HUES6 (cell line): ENCODE measurements around the gene PLRG1.

ENCODE experiments used
- H3K27ac ChIP-seq: 2 replicates; pipeline ENCODE4 v1.7.0; 2013; ENCODE audit warnings: low read depth, mild to moderate bottlenecking, low read length, inconsistent platforms
- H3K27me3 ChIP-seq: 2 replicates; pipeline ENCODE4 v1.6.1; 2013; ENCODE audit warnings: low read length; ENCODE audit not compliant: control insufficient read depth, insufficient read depth
- H3K36me3 ChIP-seq: 2 replicates; pipeline ENCODE4 v1.6.1; 2013; ENCODE audit warnings: low read length; ENCODE audit not compliant: control insufficient read depth, insufficient read depth
- H3K4me1 ChIP-seq: 2 replicates; pipeline ENCODE4 v1.6.1; 2013; ENCODE audit warnings: low read length; ENCODE audit not compliant: control insufficient read depth, insufficient read depth
- H3K4me3 ChIP-seq: 2 replicates; pipeline ENCODE4 v1.5.1; 2013; ENCODE audit warnings: low read depth, low read length
- H3K9ac ChIP-seq: one replicate; pipeline ENCODE4 v1.6.1; 2013; ENCODE audit warnings: mild to moderate bottlenecking, low read length
- H3K9me3 ChIP-seq: 2 replicates; pipeline ENCODE4 v1.6.1; 2013; ENCODE audit warnings: low read depth, low read length; ENCODE audit not compliant: control insufficient read depth, insufficient read depth

The PLRG1 gene

GRCh38 chr4:154569584-154569983 is 19.4 kb upstream of the PLRG1 start:
- no peak overlapping the region for H3K4me3 ChIP-seq
- no peaks in the 10 kb centered on the region for H3K27me3 ChIP-seq
- H3K36me3 ChIP-seq: no peaks in the 10 kb centered on the region
- no peaks in the 10 kb centered on the region for H3K9me3 ChIP-seq
- no peaks in the 10 kb centered on the region for H3K4me1 ChIP-seq
- no peak overlapping the region for H3K27ac ChIP-seq
- no peak overlapping the region for H3K9ac ChIP-seq

GRCh38 chr4:154569028-154569427 is 18.8 kb upstream of the PLRG1 start:
- H3K9me3 ChIP-seq: no peaks in the 10 kb centered on the region

DNA sequence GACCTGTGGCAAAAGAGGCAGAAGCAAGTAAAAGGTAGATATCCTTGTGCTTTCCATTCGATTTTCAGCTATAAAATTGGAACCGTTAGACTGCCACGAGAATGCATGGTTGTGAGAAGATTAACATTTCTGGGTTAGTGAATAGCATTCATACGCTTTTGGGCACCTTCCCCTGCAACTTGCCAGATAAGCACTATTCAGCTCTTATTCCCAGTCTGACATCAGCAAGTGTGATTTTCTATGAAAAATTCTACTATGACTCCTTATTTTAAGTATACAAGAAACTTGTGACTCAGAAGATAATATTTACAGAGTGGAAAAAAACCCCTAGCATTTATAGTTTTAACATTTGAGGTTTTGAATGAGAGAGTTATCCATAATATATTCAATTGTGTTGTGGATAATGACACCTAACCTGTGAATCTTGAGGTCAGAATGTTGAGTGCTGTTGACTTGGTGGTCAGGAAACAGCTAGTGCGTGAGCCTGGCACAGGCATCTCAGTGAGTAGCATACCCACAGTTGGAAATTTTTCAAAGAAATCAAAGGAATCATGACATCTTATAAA is 16.5 kb upstream of the PLRG1 start:
- Histone ChIP-seq H3K9me3 (no peaks in the 10 kb centered on the region), H3K4me3 (no peak overlapping the region), H3K9ac (no peak overlapping the region), H3K27ac (no peak overlapping the region), H3K36me3 (no peaks in the 10 kb centered on the region), H3K27me3 (no peaks in the 10 kb centered on the region), H3K4me1 (no peaks in the 10 kb centered on the region)

More at GRCh38 chr4:154569028-154569427, 18.8 kb upstream of the PLRG1 start:
- Histone ChIP-seq H3K36me3 (no peaks in the 10 kb centered on the region), H3K4me1 (no peaks in the 10 kb centered on the region), H3K4me3 (no peak overlapping the region), H3K27ac (no peak overlapping the region), H3K9ac (no peak overlapping the region), H3K27me3 (no peaks in the 10 kb centered on the region)

- no peaks in the 10 kb centered on the region for H3K36me3 ChIP-seq
- no peaks in the 10 kb centered on the region for H3K4me1 ChIP-seq
- no peaks in the 10 kb centered on the region for H3K9me3 ChIP-seq
- no peak overlapping the region for H3K9ac ChIP-seq
- no peaks in the 10 kb centered on the region for H3K27me3 ChIP-seq
- H3K4me3 ChIP-seq: no peak overlapping the region
- H3K27ac ChIP-seq: no peak overlapping the region
Measured at GRCh38 chr4:154565704-154566103, 15.5 kb upstream of the PLRG1 start.

GRCh38 chr4:154564311-154564710 is 14.1 kb upstream of the PLRG1 start:
- Histone ChIP-seq H3K36me3 (no peaks in the 10 kb centered on the region), H3K27ac (no peak overlapping the region), H3K9me3 (no peaks in the 10 kb centered on the region), H3K4me3 (no peak overlapping the region), H3K4me1 (no peaks in the 10 kb centered on the region), H3K27me3 (no peaks in the 10 kb centered on the region), H3K9ac (no peak overlapping the region)

- no peaks in the 10 kb centered on the region for H3K27me3 ChIP-seq
- H3K36me3 ChIP-seq: no peaks in the 10 kb centered on the region
- no peaks in the 10 kb centered on the region for H3K4me1 ChIP-seq
- no peak within 1 kb of the TSS for H3K9ac ChIP-seq
- no peak within 1 kb of the TSS for H3K27ac ChIP-seq
- no peak within 1 kb of the TSS for H3K4me3 ChIP-seq
- no peaks in the 10 kb centered on the region for H3K9me3 ChIP-seq
Measured at GRCh38 chr4:154562697-154563254, 12.6 kb upstream of the PLRG1 start, which contains the start of gene FGB. Gene FGB, plus strand, starts transcription at chr4:154563011. Its CDS starts 8 bp downstream, at chr4:154563019.

GRCh38 chr4:154560824-154561231 is 10.6 kb upstream of the PLRG1 start:
- no peaks in the 10 kb centered on the region for H3K4me1 ChIP-seq
- H3K9ac ChIP-seq: no peak overlapping the region
- no peaks in the 10 kb centered on the region for H3K36me3 ChIP-seq
- no peaks in the 10 kb centered on the region for H3K9me3 ChIP-seq
- H3K27me3 ChIP-seq: no peaks in the 10 kb centered on the region
- no peak overlapping the region for H3K4me3 ChIP-seq
- H3K27ac ChIP-seq: no peak overlapping the region

DNA sequence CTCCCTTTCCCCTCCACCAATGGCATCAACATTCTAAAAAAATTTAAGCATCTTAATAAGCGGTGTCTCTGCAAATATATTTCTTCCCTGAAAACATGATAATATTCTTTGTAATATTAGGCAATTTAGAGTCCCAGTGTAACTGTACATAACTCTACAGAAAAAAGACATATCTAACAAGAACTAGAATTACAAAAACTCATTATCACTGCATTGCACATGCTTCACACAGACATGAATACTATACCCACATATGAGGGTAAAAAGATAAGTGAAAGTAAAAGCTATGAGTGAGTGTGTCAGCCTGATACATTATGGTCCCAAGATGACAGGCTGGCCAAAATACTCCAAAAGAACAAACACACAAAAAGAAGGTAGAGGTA is 10.2 kb upstream of the PLRG1 start:
- H3K4me1 ChIP-seq: no peaks in the 10 kb centered on the region
- H3K4me3 ChIP-seq: no peak overlapping the region
- no peaks in the 10 kb centered on the region for H3K9me3 ChIP-seq
- H3K9ac ChIP-seq: no peak overlapping the region
- no peak overlapping the region for H3K27ac ChIP-seq
- H3K27me3 ChIP-seq: no peaks in the 10 kb centered on the region
- H3K36me3 ChIP-seq: no peaks in the 10 kb centered on the region

- H3K27ac ChIP-seq: no peak overlapping the region
- H3K9me3 ChIP-seq: no peaks in the 10 kb centered on the region
- no peaks in the 10 kb centered on the region for H3K4me1 ChIP-seq
- no peak overlapping the region for H3K4me3 ChIP-seq
- H3K9ac ChIP-seq: no peak overlapping the region
- H3K36me3 ChIP-seq: no peaks in the 10 kb centered on the region
- H3K27me3 ChIP-seq: no peaks in the 10 kb centered on the region
Measured at GRCh38 chr4:154559494-154560418, 9.6 kb upstream of the PLRG1 start.

DNA sequence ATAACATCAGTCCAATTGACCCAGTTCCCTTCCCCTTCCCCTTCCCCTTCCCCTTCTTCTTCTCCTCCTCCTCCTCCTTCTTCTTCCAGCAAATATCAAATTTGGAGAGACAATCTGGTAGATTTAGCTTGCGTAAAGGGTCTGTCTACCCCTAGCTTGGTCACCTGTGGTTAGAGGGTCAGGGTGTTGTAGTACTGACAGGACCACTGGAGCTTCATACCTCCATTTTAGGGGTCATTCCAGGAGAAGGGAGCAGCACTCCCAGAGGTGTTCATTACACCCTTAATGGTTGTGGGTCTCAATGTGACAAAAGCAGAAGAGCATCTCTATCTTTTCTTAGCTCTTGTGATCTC is 8.9 kb upstream of the PLRG1 start:
- no peak overlapping the region for H3K27ac ChIP-seq
- no peaks in the 10 kb centered on the region for H3K27me3 ChIP-seq
- no peaks in the 10 kb centered on the region for H3K9me3 ChIP-seq
- H3K9ac ChIP-seq: no peak overlapping the region
- H3K4me1 ChIP-seq: no peaks in the 10 kb centered on the region
- no peak overlapping the region for H3K4me3 ChIP-seq
- no peaks in the 10 kb centered on the region for H3K36me3 ChIP-seq
